AG09309 (cell line): ENCODE results near the gene VGF.
A peak's percentile ranks its signal among the peaks of the same experiment; 100 is the strongest.

Source experiments
- DNase-seq: peaks from one replicate; pipeline ENCODE4 v3.0.0-alpha.2; 2010; ENCODE audit warnings: low read depth
- H3K4me3 ChIP-seq: 2 replicates; pipeline ENCODE4 v1.5.1; 2011; ENCODE audit warnings: mild to moderate bottlenecking, low read depth, low read length, moderate library complexity; ENCODE audit not compliant: control insufficient read depth
- TF ChIP-seq, protein P1 (sequence below): IDR thresholded peaks from 2 replicates; pipeline ENCODE4 v1.5.1; 2011; ENCODE audit warnings: mild to moderate bottlenecking, low read depth, low read length, inconsistent platforms; ENCODE audit not compliant: insufficient read depth, control insufficient read depth; ENCODE audit errors: missing control alignments

Gene VGF

DNA sequence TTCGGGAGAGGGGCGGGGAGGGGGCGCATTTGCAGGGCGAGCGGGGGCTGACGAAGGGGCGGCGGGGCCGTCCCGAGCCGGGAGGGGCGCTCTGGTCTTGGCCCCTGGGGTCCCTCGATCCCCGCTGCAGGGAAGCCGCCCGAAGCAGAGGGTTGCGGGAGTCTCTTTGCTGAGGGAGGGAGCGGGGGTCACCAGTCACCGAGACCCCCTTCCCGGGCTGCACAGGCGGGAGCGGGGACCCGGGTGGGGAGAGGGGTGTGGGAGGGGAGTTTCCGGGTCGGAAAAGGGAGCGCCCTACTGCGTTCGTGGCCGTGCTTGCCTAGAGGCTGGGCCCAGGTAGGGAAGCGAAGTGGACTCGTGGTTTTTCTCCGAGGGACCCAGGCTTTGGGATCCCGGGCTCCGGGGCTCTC, 10.7 kb downstream of the VGF start:
- peak overlapping the region; percentile 99 for H3K4me3 ChIP-seq
- TF ChIP-seq, protein P1, sequence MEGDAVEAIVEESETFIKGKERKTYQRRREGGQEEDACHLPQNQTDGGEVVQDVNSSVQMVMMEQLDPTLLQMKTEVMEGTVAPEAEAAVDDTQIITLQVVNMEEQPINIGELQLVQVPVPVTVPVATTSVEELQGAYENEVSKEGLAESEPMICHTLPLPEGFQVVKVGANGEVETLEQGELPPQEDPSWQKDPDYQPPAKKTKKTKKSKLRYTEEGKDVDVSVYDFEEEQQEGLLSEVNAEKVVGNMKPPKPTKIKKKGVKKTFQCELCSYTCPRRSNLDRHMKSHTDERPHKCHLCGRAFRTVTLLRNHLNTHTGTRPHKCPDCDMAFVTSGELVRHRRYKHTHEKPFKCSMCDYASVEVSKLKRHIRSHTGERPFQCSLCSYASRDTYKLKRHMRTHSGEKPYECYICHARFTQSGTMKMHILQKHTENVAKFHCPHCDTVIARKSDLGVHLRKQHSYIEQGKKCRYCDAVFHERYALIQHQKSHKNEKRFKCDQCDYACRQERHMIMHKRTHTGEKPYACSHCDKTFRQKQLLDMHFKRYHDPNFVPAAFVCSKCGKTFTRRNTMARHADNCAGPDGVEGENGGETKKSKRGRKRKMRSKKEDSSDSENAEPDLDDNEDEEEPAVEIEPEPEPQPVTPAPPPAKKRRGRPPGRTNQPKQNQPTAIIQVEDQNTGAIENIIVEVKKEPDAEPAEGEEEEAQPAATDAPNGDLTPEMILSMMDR, result no peak
- DNase-seq, result no peak

DNA sequence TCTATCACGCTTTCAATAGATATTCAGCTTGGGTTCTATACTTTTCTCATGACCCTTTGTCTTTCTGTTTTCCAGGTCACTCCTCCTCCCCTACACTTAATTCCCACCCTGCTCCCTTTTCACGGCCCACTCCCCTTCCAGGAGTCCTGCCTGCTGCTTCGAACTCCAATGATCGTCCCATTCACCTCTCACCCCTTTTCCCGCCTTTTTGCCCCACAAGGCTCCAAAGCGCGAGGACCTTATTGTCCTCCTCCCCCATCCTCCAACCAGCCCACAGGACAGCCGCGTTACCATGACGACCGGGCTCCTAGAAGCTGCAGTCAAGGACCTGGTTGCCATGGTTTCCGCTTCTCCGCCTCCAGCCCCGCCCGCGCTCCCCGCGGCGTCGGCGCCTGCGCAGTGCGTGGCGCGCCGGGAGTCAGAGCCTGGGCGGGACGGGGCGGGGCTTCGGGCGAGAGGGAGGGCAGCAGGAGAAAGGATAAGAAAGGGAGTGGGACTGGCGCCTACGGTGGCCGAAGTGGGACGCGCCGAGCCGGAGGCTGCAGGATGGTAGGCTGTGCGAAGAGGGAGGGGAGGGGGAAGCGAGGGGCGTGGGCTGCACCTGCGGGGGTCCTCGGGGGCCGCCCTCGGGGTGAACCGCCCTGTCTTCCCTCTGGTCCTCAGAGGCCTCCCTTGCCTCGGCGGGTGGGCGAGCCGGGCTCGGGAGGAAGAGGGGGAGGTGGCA, 11.2 kb downstream of the VGF start, which contains the start of gene AP1S1:
Gene AP1S1, plus strand, starts transcription at position 508 of the 724 bp plus-strand sequence. Its CDS starts 39 bp downstream, at position 547.
- peak within 1 kb of the TSS; percentile 99 for H3K4me3 ChIP-seq
- no peak for DNase-seq
- TF ChIP-seq, protein P1, result no peak

DNA sequence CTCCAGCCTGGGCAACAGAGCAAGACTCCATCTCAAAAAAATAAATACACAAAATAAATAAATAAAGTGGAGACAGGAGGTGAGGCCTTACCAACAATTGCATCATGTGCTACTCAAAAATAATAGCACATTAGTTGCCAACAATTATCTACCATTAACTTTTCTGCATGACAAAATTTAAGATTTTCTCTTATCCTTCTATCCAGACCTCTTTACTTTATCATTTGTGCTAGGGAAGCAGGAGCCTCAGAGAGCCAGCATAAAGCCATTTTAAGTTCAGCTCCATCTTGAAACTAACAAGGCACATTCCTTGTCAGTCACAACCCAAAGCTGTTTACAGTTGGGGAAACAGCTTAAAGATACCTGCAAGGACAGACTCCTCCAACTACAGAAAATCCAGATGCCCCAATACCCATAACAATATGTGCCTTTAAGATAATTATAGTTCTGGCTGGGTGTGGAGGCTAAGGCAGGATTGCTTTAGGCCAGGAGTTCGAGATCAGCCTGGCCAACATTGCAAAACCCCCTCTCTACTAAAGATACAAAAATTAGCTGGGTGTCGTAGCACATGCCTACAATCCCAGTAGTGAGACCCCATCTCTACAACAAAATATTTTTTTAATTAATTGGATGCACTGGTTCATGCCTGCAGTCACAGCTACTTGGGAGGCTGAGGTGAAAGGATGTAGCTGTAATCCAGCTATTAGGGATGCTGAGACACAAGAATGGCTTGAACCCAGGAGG, 13.3 kb downstream of the VGF start:
- TF ChIP-seq, protein P1, result no peak
- H3K4me3 ChIP-seq, result no peak overlapping the region
- DNase-seq, result no peak

DNA sequence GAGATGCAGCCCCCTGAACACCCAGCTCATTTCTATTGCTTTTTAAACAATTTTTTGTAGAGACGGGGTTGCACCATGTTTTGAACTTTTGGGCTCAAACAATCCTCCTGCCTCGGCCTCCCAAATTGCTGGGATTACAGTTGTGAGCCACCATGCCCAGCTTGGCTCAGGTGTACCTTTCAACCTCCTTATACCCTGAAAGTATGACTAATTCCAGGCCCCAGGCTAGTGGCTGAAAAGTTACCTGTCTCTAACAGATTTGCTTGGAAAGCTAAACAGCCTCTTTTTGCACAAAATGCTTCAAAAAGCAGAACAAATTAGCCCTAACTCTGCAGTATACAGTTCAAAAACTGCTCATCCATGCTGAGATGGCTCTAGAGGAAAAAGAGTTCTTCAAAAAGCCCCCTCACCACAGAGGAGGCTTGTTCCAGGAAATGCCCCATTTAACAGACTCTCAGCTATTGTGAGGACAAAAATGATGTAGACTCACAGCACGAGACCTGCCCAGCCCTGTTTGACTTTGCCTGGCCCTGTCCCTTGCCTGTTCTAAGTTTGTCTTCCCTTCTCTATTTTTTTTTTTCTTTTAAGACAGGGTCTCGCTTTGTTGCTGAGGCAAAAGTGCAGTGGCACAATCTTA, 24.5 kb downstream of the VGF start:
- no peak for DNase-seq
- TF ChIP-seq, protein P1, result no peak
- no peak overlapping the region for H3K4me3 ChIP-seq

DNA sequence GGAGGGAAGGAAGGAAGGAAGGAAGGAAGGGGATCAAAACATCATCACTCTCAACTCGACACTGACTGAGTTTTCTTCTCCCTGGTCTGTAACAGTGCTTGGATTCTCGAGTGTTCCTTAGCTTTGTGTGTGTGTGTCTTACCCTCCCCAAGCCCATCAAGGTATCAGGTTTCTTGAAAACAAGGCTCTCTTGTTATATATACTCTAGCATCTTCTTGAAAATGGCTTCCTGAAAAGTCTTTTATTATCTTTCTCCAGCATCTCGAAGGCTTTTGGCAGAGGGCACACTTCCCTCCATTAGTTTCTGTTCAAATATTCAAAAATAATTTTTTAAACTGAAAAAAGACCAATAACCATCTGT, 25.1 kb downstream of the VGF start:
- no peak for DNase-seq
- TF ChIP-seq, protein P1, result no peak
- no peak overlapping the region for H3K4me3 ChIP-seq

DNA sequence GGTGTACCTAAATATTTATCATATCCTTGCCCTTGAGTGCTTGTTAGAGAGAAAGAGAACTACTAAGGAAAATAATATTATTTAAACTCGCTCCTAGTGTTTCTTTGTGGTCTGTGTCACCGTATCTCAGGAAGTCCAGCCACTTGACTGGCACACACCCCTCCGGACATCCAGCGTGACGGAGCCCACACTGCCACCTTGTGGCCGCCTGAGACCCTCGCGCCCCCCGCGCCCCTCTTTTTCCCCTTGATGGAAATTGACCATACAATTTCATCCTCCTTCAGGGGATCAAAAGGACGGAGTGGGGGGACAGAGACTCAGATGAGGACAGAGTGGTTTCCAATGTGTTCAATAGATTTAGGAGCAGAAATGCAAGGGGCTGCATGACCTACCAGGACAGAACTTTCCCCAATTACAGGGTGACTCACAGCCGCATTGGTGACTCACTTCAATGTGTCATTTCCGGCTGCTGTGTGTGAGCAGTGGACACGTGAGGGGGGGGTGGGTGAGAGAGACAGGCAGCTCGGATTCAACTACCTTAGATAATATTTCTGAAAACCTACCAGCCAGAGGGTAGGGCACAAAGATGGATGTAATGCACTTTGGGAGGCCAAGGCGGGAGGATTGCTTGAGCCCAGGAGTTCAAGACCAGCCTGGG, 27.0 kb downstream of the VGF start:
- peak; percentile 90 for DNase-seq
- no peak overlapping the region for H3K4me3 ChIP-seq
- TF ChIP-seq, protein P1, result peak; percentile 68
